ENCODE measurements around the gene ATP6V0E1.

Gene ATP6V0E1

DNA sequence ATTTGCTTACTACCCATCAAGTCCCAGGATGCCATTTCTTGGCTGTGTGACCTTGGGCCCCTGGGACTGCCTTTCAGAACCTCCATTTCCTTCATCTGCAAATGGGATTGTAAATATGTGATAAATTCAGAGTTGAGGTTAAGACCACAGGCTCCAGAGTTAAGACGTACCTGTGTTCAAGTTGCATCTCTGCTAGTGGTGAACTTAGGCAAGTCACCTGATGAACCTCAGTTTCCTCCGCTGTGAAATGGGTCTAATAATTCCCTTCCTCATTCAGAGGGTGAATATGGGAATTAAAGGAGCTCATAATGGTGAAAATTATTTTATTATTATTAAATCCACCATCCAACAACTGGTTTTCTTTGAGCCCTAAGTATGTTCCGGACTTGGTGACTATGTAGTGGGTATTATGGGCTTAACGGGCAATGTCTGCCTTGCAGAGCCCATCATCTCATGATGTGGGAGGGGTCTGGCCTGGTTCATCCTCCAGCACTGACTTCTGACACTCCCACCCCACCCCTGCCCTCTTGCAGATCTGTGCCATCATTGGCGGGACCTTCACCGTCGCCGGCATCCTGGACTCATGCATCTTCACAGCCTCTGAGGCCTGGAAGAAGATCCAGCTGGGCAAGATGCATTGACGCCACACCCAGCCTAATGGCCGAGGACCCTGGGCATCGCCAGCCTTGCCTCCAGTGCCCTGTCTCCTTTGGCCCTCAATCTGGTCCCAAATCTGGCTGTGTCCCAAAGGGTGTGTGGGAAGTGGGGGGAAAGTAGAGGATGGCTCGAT is 33.2 kb upstream of the ATP6V0E1 start:
- H3K36me3 Mint-ChIP-seq (ENCODE audit: low read depth): peaks cover 3% of the 10 kb centered on the region
- no peaks in the 10 kb centered on the region for H3K27me3 Mint-ChIP-seq
- H3K4me1 Mint-ChIP-seq: no peaks in the 10 kb centered on the region
- ATAC-seq (no peak), DNase-seq (no peak)
- H3K27ac Mint-ChIP-seq: no peak overlapping the region
- H3K4me3 Mint-ChIP-seq: no peak overlapping the region
- no peaks in the 10 kb centered on the region for H3K9me3 Mint-ChIP-seq

GRCh38 chr5:172951371-172952033 is 32.1 kb upstream of the ATP6V0E1 start:
- ATAC-seq (no peak), DNase-seq (no peak)
- H3K4me3 Mint-ChIP-seq: no peak overlapping the region
- H3K36me3 Mint-ChIP-seq (ENCODE audit: low read depth): no peaks in the 10 kb centered on the region
- no peaks in the 10 kb centered on the region for H3K9me3 Mint-ChIP-seq
- H3K4me1 Mint-ChIP-seq: peaks cover 1% of the 10 kb centered on the region
- H3K27ac Mint-ChIP-seq: no peak overlapping the region
- H3K27me3 Mint-ChIP-seq: no peaks in the 10 kb centered on the region

DNA sequence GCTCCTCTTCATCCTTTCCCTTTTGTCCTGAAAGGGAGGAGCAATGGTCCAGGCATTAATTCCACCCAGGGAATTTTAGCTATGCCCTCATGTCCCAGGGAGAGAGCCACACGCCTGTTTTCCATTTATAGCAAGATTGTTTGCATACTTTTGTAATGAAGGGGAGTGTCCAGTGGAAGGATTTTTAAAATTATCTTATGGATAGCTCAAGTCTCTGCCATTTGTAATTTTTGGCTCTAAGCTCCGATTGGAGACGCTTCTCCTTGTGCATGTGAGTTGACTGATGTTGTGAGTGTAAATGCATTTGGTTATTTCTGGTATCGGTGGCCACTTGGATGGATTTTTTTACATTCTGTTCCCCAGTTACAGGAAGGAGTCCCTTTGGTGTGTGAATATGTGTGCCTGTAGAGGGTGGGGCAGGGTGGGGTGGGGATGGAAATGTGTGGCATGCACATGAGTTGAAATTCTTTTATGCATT is 31.5 kb upstream of the ATP6V0E1 start:
- no peaks in the 10 kb centered on the region for H3K27me3 Mint-ChIP-seq
- no peaks in the 10 kb centered on the region for H3K9me3 Mint-ChIP-seq

GRCh38 chr5:172953776-172954675 is 29.5 kb upstream of the ATP6V0E1 start:
- no peak for ATAC-seq
- no peaks in the 10 kb centered on the region for H3K27me3 Mint-ChIP-seq
- H3K9me3 Mint-ChIP-seq: no peaks in the 10 kb centered on the region
- DNase-seq: no peak
- H3K4me1 Mint-ChIP-seq: peaks cover 9% of the 10 kb centered on the region
- no peaks in the 10 kb centered on the region for H3K36me3 Mint-ChIP-seq (ENCODE audit: low read depth)
- no peak overlapping the region for H3K27ac Mint-ChIP-seq
- H3K4me3 Mint-ChIP-seq: no peak overlapping the region

More for the DNA sequence above, 31.5 kb upstream of the ATP6V0E1 start:
- ATAC-seq (no peak), DNase-seq (no peak)
- Mint-ChIP-seq H3K27ac (no peak overlapping the region), H3K36me3 (ENCODE audit: low read depth) (no peaks in the 10 kb centered on the region), H3K4me3 (no peak overlapping the region), H3K4me1 (peaks cover 1% of the 10 kb centered on the region)

DNA sequence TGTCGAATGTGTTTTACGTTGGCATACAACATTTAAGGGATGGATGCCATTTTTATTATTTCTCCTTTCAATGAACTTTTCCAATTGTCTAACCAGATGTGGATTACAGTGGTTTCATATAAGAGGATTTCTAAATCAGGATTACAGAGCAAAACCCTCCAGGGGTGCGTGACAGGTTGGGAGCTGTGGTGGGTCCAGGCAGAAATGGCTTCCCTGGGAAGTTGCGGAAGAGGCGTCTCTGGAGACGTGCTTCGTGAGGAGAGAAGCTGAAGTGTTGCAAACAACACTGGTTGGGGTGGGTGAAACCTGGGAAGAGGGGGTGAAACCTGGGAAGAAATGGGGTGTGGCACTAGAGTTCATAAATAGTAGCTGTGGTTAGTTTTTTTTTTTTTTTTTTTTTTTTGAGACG is 28.8 kb upstream of the ATP6V0E1 start:
- no peak for ATAC-seq
- no peak for DNase-seq
- Mint-ChIP-seq H3K36me3 (ENCODE audit: low read depth) (peaks cover 5% of the 10 kb centered on the region), H3K27ac (peak overlapping the region; percentile 55), H3K4me1 (peaks cover 16% of the 10 kb centered on the region), H3K4me3 (no peak overlapping the region), H3K27me3 (no peaks in the 10 kb centered on the region), H3K9me3 (no peaks in the 10 kb centered on the region)

- no peak for DNase-seq
- ATAC-seq: no peak
- H3K27ac Mint-ChIP-seq: no peak overlapping the region
- peaks cover 10% of the 10 kb centered on the region for H3K36me3 Mint-ChIP-seq (ENCODE audit: low read depth)
- H3K4me3 Mint-ChIP-seq: no peak overlapping the region
- H3K27me3 Mint-ChIP-seq: no peaks in the 10 kb centered on the region
- H3K9me3 Mint-ChIP-seq: no peaks in the 10 kb centered on the region
- peaks cover 27% of the 10 kb centered on the region for H3K4me1 Mint-ChIP-seq
Observed at GRCh38 chr5:172956228-172956627, 27.3 kb upstream of the ATP6V0E1 start.

DNA sequence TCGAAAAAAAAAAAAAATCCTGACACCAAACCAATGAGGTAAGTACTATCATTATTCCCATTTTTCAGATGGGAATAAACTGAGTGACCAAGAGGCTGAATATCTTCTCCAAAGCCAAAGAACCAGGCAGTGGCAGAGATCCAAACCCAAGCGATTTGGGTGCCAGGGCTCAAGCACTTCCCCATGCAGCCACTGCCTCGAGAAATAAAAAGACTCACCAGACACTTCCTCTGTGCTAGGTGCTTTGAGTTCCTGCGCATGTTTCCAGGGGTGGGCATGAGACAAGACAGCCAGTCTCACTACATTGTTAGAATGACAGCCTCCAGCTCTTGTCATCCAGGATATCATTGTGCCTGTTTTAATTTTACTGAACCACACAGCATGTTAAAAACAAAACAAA is 26.6 kb upstream of the ATP6V0E1 start:
- Mint-ChIP-seq H3K27me3 (no peaks in the 10 kb centered on the region), H3K36me3 (ENCODE audit: low read depth) (peaks cover 17% of the 10 kb centered on the region), H3K4me1 (peaks cover 32% of the 10 kb centered on the region), H3K27ac (no peak overlapping the region), H3K4me3 (no peak overlapping the region), H3K9me3 (no peaks in the 10 kb centered on the region)
- no peak for DNase-seq
- ATAC-seq: no peak

- H3K27ac Mint-ChIP-seq: no peak overlapping the region
- peaks cover 32% of the 10 kb centered on the region for H3K4me1 Mint-ChIP-seq
- peak overlapping the region; percentile 11 for H3K4me3 Mint-ChIP-seq
- H3K9me3 Mint-ChIP-seq: no peaks in the 10 kb centered on the region
- ATAC-seq (no peak), DNase-seq (no peak)
- H3K36me3 Mint-ChIP-seq (ENCODE audit: low read depth): peaks cover 17% of the 10 kb centered on the region
- no peaks in the 10 kb centered on the region for H3K27me3 Mint-ChIP-seq
Observed at GRCh38 chr5:172957458-172957857, 26.1 kb upstream of the ATP6V0E1 start.

DNA sequence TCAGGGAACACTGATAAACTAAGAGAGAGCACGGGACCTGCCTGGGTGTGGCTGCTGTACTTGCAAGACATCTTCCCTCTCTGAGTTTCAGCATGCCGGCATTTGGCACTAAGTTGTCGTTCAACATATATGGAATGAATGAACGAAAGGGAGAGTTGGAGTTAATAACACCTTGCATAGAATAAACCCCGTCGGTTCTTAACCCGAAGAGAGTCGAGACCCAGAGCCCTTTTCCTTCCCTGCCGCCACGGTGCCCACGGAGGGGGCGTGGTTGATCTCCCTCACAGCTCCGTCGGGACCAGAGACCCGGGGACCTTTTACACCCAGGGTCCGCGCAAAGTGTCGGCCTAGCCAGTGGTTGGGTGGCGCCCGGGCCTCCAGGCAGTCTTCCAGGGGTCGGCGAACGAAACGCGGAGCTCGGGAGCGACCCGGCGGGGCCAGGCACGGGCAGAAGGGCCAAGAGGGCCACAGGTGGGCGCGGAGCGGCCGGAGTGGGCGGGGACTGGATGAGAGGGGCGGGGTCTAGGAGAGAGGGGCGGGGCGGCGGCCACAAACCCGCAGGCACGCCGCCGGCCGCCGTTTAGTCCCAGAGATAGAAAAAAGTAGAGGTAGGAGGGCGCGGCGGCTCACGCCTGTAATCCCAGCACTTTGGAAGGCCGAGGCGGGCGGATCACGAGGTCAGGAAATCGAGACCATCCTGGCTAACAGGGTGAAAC is 25.1 kb upstream of the ATP6V0E1 start:
- H3K4me1 Mint-ChIP-seq: peaks cover 32% of the 10 kb centered on the region
- H3K4me3 Mint-ChIP-seq: peak overlapping the region; percentile 95
- ATAC-seq: peak; percentile 61
- peaks cover 19% of the 10 kb centered on the region for H3K36me3 Mint-ChIP-seq (ENCODE audit: low read depth)
- H3K27me3 Mint-ChIP-seq: no peaks in the 10 kb centered on the region
- peak; percentile 74 for DNase-seq
- peak overlapping the region; percentile 95 for H3K27ac Mint-ChIP-seq
- no peaks in the 10 kb centered on the region for H3K9me3 Mint-ChIP-seq

DNA sequence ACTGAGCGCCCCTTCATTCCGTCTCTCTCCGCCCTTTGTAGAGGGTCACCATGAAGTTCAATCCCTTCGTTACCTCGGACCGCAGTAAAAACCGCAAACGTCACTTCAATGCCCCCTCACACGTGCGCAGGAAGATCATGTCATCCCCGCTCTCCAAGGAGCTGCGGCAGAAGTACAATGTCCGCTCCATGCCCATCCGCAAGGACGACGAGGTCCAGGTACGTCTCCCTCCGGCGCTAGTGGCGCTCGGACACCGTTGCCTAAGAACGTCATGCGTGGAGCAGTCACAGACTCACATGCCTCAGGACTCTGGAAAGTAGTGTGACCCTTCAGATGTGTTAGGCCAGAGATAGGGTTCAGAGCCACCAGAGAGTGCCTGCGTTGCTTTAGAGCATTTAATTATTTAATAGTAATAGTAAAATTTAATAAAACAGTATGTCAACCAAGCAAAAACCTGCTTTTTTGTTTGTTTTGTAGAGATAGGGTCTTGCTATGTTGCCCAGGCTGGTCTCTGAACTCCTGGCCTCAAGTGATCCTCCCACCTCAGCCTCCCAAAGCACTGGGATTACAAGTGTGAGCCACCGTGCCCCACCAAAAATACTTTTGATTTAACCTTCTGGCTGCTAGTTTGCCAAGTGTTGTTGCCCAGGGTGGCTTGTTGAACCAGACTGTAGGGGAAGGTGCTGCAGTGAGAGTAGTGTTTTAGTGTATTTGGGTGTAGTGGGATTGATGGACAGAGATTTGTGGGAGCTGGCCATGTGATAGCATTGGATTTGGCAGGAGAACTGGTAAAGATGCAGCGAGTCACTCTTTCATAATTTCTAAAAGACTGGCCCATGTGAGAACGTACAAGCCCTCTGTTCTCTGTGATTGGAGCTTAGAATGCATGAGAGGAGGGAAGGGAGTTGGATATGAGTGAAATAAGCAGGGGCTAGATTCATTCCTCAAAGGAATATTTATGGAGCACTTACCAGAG is 23.5 kb upstream of the ATP6V0E1 start:
- Mint-ChIP-seq H3K27ac (peak overlapping the region; percentile 95), H3K4me3 (peak overlapping the region; percentile 95), H3K27me3 (no peaks in the 10 kb centered on the region), H3K9me3 (no peaks in the 10 kb centered on the region), H3K4me1 (peaks cover 32% of the 10 kb centered on the region), H3K36me3 (ENCODE audit: low read depth) (peaks cover 22% of the 10 kb centered on the region)
- ATAC-seq (peak; percentile 2), DNase-seq (peak; percentile 11)

DNA sequence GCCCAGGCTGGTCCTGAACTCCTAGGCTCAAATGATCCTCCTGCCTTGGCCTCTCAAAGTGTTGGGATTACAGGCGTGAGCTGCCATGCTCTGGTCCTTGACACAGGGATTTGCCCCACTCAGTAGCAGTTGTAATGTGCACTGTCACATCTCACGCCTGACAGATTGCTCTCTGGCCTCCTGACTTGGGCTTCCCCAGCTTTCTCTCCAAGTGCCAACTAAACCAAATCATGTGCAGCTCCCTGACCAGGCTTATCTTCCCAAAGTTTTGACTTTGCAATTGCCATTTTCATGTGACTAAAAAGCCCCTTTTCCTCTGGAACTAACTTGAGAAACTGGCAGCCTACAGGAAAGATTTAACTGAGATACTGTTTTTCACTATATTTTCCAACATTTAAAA is 13.7 kb upstream of the ATP6V0E1 start:
- DNase-seq (no peak), ATAC-seq (no peak)
- H3K36me3 Mint-ChIP-seq (ENCODE audit: low read depth): peaks cover 20% of the 10 kb centered on the region
- no peaks in the 10 kb centered on the region for H3K4me1 Mint-ChIP-seq
- H3K27me3 Mint-ChIP-seq: no peaks in the 10 kb centered on the region
- H3K4me3 Mint-ChIP-seq: no peak overlapping the region
- no peak overlapping the region for H3K27ac Mint-ChIP-seq
- H3K9me3 Mint-ChIP-seq: no peaks in the 10 kb centered on the region

DNA sequence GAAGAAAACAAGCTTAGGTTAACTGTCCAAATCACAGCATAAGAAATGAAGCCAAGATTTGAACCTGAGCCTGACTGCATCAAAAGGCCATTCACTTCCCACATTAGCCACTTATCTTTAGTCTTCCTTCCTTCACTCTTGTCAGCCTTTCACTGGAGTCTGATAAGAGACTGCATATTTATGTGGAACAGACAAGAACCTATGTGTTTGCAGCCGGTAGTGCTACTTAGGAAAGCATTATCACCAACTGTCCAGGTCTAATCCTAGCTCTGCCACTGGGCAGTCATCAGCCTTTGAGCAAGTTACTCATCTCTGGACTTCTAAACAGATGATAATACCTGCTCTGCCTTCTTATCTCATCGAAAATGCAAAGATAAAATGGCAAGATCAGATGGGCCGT is 12.1 kb upstream of the ATP6V0E1 start:
- ATAC-seq (no peak), DNase-seq (no peak)
- no peak overlapping the region for H3K4me3 Mint-ChIP-seq
- no peak overlapping the region for H3K27ac Mint-ChIP-seq
- no peaks in the 10 kb centered on the region for H3K9me3 Mint-ChIP-seq
- H3K4me1 Mint-ChIP-seq: no peaks in the 10 kb centered on the region
- peaks cover 4% of the 10 kb centered on the region for H3K27me3 Mint-ChIP-seq
- peaks cover 16% of the 10 kb centered on the region for H3K36me3 Mint-ChIP-seq (ENCODE audit: low read depth)

DNA sequence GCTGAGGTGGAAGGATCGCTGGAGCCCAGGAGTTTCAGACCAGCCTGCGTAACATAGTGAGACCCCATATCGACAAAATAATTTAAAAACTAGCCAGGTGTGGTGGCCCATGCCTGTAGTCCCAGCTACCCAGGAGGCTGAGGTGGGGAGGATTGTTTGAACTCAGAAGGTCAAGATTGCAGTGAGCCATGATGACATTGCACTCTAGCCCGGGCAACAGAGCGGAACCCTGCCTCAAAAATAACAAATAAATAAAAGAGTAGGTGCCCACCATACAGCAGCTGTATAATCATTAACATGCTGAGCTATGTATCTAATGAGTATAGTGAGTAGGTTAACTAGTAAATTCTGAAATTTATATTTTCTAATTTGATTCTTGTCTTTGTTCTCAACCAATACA is 11.0 kb upstream of the ATP6V0E1 start:
- H3K27ac Mint-ChIP-seq: no peak overlapping the region
- DNase-seq (no peak), ATAC-seq (no peak)
- peaks cover 4% of the 10 kb centered on the region for H3K27me3 Mint-ChIP-seq
- H3K4me1 Mint-ChIP-seq: no peaks in the 10 kb centered on the region
- no peak overlapping the region for H3K4me3 Mint-ChIP-seq
- peaks cover 16% of the 10 kb centered on the region for H3K36me3 Mint-ChIP-seq (ENCODE audit: low read depth)
- H3K9me3 Mint-ChIP-seq: no peaks in the 10 kb centered on the region

Measured in activated naive CD8-positive, alpha-beta T cell treated with anti-CD3 and anti-CD28 coated beads, Interleukin-2, amount 50 U/mL, for 24 hours (primary cell).